Activated effector memory CD4-positive, alpha-beta T cell treated with anti-CD3 and anti-CD28 coated beads, Interleukin-2, amount 50 U/mL, for 16 hours (primary cell): ENCODE measurements around the gene PRR5L.

Source experiments
- DNase-seq: peaks from one replicate; pipeline ENCODE4 v3.0.0-alpha.2; 2020

The PRR5L gene

DNA sequence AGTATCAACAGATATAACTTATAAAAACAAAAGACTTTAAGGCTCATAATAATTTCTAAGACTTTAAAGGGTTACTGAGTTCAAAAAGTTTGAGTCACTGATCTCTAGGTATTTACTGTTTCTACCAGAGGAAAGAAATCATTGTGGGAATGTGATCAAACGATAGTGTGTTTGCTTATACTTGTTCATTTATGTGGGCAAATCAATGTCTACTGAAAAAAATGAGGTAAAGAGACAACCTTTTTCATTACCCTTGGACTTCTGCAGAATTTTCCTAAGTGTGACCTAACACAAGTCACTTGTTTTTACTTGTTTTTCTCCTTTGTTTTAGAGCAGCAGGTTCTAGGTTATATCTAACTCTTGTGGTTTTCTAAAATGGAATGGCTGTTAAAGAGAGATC, 65.4 kb downstream of the PRR5L start:
- no peak for DNase-seq

DNA sequence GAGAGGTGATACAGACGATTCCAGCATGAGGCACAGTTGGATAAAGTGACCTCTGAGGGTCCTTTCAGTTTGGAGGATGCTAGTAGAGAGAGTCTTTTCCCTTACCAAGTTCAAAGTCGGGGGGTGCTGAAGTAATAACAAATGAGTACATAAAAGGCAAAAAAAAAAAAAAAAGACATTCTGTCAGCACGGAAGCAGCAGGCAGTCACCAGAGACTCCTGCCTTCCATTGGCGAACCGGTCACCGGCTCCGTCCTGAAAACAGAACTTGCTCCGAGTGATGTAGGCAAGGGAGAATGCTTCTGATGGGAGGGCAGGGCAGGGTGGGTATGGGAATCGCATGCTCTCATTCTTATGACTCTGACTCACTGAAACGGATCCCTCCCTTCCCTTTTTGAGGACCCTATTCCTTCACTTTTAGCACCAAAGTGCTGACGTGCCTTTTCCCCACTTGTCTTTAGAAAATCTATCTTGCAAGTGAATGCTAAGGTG, 65.9 kb downstream of the PRR5L start:
- no peak for DNase-seq

GRCh38 chr11:36362902-36363301, 66.8 kb downstream of the PRR5L start:
- DNase-seq = no peak

- no peak for DNase-seq
Measured at GRCh38 chr11:36363361-36364268, 67.5 kb downstream of the PRR5L start.

GRCh38 chr11:36364551-36365325, 68.7 kb downstream of the PRR5L start:
- DNase-seq = no peak

DNA sequence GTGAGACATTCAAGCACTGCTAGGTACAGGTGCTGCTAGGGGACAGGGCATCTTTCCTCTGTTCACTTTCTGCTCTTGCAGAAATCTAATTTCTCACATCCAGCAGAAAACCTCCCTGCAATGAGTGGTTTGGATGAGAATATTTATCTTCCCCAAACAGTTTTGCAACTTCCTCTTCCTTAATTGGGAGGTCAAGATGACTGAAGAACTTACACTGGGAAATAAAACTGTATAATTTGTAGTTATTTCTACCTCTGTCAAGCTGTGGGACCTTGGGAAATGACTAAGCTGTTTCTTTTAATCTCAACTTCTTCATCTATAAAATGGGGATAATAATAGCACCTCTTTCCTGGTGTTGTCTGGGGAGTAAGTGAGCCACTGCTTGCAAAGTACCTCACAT, 69.8 kb downstream of the PRR5L start:
- no peak for DNase-seq

DNA sequence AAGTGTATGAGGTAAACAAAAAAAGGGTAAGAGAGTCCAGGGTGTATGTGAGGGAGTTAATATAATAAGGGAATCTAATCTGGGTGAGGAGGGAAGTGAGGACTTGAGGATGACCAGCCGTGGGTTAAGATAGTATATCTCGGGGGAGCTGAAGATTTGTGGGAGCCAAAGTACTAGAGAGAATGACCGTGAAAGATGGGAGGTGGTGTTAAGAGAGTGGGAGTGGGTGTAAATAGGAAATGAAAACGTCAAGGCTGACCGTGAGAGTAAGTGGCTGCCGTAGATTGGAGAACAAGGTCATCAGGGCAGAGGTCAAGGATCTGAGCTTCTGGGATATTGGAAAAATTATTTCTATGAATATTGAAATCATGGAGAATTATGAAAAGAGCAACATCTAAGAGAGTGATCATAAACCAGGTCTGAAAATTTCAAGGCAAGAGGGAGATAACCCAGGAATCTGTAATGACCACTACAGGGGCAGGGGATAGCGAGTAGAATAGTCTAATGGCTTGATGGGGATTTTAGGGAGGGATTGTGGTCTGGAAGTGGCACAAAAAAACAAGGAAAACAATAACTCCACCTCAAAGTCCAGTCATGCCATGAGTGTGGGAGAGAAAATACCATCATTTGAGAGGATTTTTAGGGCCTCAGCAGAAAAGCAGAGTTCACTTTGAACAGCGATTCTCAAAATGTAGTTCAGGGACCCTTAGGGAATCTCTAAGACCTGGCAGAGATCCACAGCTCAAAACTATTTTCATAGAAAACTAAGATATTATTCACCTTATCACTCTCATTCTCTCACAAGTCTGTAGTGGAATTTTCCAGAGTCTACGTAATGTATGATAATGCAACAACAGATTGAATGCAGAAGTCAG, 72.0 kb downstream of the PRR5L start:
- DNase-seq = no peak

- no peak for DNase-seq
Measured at GRCh38 chr11:36371181-36371580, 75.1 kb downstream of the PRR5L start.

GRCh38 chr11:36371590-36371989, 75.5 kb downstream of the PRR5L start:
- no peak for DNase-seq

DNA sequence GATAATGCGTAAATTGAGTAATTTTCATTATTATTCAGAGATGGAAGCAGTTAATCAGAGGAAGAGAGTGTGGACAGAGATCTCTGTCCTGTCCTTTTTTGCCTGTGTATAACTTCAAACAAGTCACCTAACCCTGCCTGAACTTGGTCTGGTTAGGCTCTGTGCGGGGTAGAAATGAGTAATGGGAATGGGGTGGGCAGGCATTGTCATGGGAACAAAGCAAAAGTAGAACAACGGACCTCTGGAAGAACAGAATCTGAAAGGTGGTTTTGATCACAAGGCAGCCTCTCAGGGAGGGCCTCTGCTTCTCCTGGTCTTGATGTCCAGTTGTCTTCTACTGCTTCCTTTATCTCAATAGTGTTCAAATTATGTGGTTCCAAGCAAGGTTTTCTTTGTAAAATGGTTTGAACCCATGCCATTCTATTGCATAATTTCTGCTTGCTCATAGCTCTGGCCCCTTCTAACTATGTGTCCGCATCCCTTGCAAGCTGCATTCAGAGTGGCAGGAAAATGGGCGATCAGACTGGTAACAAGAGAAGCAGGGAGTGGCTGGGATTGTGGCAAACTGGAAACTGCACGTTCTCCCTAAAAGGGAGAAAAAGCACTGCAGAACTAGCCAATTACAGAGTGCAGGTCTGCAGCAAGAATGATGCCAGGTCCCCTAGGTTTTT, 76.1 kb downstream of the PRR5L start:
- DNase-seq = no peak

DNA sequence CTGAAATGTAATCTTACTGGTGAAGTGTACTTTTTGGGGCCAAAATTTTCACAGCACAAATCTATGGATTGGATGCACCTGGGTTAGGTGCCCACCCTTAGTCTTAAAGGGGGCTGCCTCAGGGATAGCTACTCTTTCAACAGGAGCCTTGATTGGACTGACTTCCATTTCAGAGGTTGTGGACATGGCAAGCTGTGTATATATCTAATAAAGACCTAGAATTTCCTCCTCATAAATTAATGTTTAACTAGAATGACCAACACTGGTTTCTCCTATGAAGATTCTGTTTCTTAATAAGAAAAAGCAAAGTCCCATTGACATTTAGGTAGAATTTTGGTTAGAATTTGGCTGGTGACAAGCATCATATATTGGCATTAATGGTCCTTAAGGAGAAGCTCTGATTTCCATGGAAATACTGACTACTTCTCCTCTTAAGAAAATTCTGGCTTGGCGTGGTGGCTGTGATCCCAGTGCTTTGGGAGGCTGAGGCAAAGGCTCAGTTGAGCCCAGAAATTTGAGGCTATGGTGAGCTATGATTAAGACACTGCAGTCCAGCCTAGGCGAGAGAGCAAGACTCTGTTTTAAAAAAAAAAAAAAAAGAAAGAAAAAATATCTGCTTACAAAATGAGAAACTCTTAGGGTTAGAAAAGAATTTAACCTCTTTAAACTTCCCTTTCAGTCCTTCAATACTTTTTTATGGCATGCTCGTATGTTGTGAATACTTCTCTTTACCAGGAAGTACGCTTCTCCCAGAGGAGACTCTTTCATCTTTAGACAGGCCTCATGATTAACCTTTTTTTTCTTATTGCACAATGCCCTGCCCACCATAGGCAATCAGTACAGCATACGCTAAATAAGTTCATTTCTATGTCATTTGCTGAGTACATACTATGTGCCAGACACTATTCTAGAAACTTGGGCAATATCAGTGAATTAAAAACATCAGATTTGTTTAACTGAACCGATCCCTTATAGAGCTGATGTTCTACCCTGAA, 77.2 kb downstream of the PRR5L start:
- DNase-seq = no peak

DNA sequence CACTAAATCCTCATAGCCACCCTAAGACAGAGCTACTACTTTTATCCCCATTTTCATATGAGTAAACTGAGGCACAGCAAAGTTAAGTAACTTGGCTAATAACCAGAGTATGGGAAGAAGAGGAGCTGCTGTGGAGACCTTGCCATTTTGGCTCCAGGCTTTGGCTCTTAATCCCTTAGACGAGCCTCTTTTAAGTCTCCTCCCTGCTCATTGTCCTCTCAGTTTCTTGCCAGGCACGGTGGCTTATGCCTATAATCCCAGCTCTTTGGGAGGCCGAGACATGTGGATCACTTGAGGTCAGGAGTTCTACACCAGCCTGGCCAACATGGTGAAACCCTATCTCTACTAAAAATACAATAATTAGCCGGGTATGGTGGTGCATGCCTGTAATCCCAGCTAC, 78.6 kb downstream of the PRR5L start:
- no peak for DNase-seq

DNA sequence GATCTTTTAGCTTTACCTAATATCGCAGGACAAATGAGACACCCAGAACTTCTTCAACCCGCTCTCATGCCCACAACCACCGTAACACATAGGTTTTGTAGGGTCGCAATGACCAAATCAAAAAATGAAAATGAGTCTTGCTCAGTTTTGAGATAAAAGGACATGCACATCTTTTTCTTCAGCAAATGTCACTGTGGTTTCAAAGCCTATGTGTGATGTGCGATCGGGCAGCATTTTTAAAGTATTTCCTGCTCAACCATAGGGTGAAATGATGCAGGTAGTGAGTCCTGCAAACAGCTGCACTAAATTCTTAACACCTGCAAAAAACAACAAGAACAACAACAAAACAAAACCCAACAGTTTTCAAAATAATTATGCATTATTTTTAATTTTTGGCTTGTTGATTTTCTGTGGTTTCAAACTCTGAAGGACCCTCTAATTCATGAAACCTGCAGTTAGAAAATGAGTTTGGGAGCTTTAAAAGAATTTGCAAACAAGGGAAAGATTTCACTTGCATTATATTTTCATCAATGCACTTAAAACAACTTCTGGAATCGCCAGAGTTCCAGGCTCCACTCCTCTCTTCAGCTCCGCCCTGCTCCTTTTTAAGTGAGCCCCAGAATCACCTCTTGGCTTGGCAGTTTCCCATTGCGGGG, 79.4 kb downstream of the PRR5L start:
- DNase-seq = no peak

DNA sequence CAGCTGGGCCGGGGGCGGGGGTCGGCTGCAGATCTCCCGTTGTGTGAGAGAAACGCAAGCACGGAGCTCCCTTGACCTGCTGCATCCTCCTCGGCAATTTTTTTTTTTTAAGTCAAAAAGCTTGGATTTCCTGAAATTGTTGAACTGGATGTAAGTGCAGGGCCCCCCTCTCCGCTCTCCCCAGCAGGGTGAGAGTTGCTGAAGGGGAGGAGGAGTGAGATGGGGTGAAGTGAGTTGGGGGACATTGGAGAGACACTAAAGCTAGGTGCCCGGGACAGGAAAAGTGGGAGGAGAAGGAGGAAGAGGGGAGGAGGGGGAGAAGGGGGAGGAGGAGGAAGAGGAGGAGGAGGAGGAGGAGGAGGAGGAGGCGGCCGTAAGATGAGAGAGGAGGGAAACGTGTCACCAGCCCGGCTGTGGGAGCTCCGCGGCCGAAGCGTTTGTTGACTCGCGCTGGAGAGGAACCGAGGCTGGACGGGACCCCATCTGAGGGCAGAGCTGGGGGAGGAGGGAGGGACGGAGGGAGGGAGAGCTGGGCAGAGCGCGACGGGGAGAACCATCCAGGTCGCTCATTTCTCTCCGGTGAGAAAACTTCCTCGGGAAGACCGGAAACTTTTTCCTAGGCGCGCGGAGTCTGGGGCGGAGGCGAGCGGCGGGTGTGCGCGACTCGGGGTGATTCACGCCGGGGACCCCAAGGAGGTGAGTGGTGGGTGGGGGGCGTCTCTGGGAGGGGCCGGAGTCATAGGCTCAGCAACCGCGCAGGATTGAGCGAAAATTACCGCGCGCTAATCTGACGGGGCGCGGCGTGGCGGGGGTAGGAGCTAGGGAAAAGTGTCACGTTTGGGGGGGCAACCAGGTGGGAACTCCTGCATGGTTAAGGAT, 80.2 kb downstream of the PRR5L start:
- peak; percentile 70 for DNase-seq

- DNase-seq = peak; percentile 84
Measured at GRCh38 chr11:36376888-36377758, 81.0 kb downstream of the PRR5L start.

DNA sequence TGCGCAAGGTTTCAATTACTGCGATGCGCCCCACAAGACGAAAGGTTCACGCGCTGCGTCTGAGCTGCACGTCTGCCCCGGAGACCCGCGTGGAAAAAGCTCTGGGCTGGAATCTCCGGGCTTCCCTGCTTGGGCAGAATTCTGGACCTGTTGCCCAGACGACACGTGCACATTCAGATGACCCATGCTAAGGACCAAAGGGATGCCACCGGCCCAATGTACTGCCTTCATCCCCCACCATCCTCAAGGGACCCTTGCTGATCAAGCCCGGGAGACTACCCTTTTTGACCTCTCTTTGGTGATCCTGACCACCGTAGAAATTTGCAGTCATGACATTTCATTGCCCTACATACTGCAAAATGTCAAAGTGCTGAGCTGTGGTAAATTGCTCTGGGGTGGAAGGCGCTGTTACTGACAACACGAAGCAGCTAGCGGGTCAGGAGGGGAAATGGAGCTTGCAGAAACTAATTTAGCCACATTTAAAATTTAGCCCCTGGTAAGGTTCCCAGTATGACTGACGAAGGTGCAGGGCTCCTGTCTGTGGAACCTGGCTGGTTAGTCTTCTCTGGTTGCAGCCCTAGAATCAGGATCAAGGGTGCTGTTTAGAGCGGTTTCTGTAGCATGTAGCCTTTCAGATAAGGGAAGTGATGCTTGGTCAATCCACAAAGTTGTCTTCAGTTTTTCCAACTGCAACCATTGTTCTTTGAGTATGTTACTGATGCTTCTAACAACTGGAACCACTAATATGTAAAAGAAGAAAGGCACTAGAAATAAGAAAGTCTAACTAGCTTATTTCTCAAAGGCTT, 81.9 kb downstream of the PRR5L start:
- DNase-seq = no peak

- DNase-seq = no peak
Measured at GRCh38 chr11:36379653-36380052, 83.6 kb downstream of the PRR5L start.
